Trophoblast cell (in vitro differentiated cells and primary cell): ENCODE measurements around the gene ZC3H10.

ENCODE experiments used
- DNase-seq, 2 donors: peaks; one replicate each; pipeline ENCODE4 v3.0.0-alpha.2; 2016
- H2AFZ ChIP-seq: 2 replicates; pipeline ENCODE4 v1.6.1; 2013; ENCODE audit warnings: low read length, moderate library complexity, mild to moderate bottlenecking; ENCODE audit not compliant: insufficient read depth, poor library complexity
- H2AK5ac ChIP-seq: 2 replicates; pipeline ENCODE4 v1.6.1; 2013; ENCODE audit warnings: mild to moderate bottlenecking, low read length
- H2BK120ac ChIP-seq: 2 replicates; pipeline ENCODE4 v1.6.1; 2013; ENCODE audit warnings: low read length, mild to moderate bottlenecking, moderate library complexity; ENCODE audit not compliant: insufficient read depth, poor library complexity
- H2BK12ac ChIP-seq: 2 replicates; pipeline ENCODE4 v1.6.1; 2013; ENCODE audit warnings: mild to moderate bottlenecking, low read length, moderate library complexity
- H2BK5ac ChIP-seq: 2 replicates; pipeline ENCODE4 v1.6.1; 2013; ENCODE audit warnings: low read length, low read depth, moderate library complexity, mild to moderate bottlenecking; ENCODE audit not compliant: poor library complexity
- H3K14ac ChIP-seq: 2 replicates; pipeline ENCODE4 v1.6.1; 2013; ENCODE audit warnings: mild to moderate bottlenecking, low read length
- H3K18ac ChIP-seq: 2 replicates; pipeline ENCODE4 v1.6.1; 2013; ENCODE audit warnings: mild to moderate bottlenecking, low read length
- H3K23ac ChIP-seq: 2 replicates; pipeline ENCODE4 v1.6.1; 2013; ENCODE audit warnings: low read length
- H3K27ac ChIP-seq: 2 replicates; pipeline ENCODE4 v1.5.1; 2013; ENCODE audit warnings: low read depth, mild to moderate bottlenecking, inconsistent platforms, low read length, moderate library complexity
- H3K27me3 ChIP-seq: 2 replicates; pipeline ENCODE4 v1.6.1; 2013; ENCODE audit warnings: inconsistent platforms, mild to moderate bottlenecking, low read length, moderate library complexity; ENCODE audit not compliant: insufficient read depth
- H3K36me3 ChIP-seq, 2 experiments: 1 replicate in 1 of 2; 2 replicates in 1 of 2; pipeline ENCODE4 v1.6.1; 2013; ENCODE audit warnings: low read length in 2 of 2, mild to moderate bottlenecking in 2 of 2, moderate library complexity in 1 of 2; ENCODE audit not compliant: insufficient read depth in 2 of 2, control insufficient read depth in 1 of 2
- H3K4ac ChIP-seq: 2 replicates; pipeline ENCODE4 v1.6.1; 2013; ENCODE audit warnings: low read depth, mild to moderate bottlenecking, low read length, moderate library complexity
- H3K4me1 ChIP-seq, 2 experiments: 1 replicate in 1 of 2; 2 replicates in 1 of 2; pipeline ENCODE4 v1.6.1; 2013; ENCODE audit warnings: low read length in 2 of 2, mild to moderate bottlenecking in 2 of 2, moderate library complexity in 1 of 2; ENCODE audit not compliant: insufficient read depth in 2 of 2, control insufficient read depth in 1 of 2
- H3K4me2 ChIP-seq: 2 replicates; pipeline ENCODE4 v1.6.1; 2013; ENCODE audit warnings: inconsistent platforms, mild to moderate bottlenecking, low read length, moderate library complexity
- H3K4me3 ChIP-seq: 2 replicates; pipeline ENCODE4 v1.5.1; 2013; ENCODE audit warnings: mild to moderate bottlenecking, low read depth, low read length, inconsistent platforms
- H3K79me1 ChIP-seq: one replicate; pipeline ENCODE4 v1.6.1; 2013; ENCODE audit warnings: low read length
- H3K79me2 ChIP-seq: 2 replicates; pipeline ENCODE4 v1.6.1; 2013; ENCODE audit warnings: low read length, mild to moderate bottlenecking; ENCODE audit not compliant: control insufficient read depth, insufficient read depth, poor library complexity
- H3K9ac ChIP-seq: 2 replicates; pipeline ENCODE4 v1.6.1; 2013; ENCODE audit warnings: mild to moderate bottlenecking, low read length
- H3K9me3 ChIP-seq: 2 replicates; pipeline ENCODE4 v1.6.1; 2013; ENCODE audit warnings: low read depth, mild to moderate bottlenecking, control low read depth, inconsistent platforms, low read length; ENCODE audit not compliant: insufficient read depth
- H4K12ac ChIP-seq: 2 replicates; pipeline ENCODE4 v1.6.1; 2013; ENCODE audit warnings: low read depth, mild to moderate bottlenecking, low read length, moderate library complexity
- H4K8ac ChIP-seq: 2 replicates; pipeline ENCODE4 v1.6.1; 2013; ENCODE audit warnings: low read depth, mild to moderate bottlenecking, low read length, moderate library complexity
- H4K91ac ChIP-seq: one replicate; pipeline ENCODE4 v1.6.1; 2013; ENCODE audit warnings: low read depth, mild to moderate bottlenecking, low read length, moderate library complexity
- WGBS: extraction: QIAGEN DNeasy Blood & Tissue Kit; methylation state at CpG from one replicate; pipeline ENCODE4 v1.1.7; 2013; ENCODE audit warnings: missing lambda C conversion rate; ENCODE audit not compliant: insufficient read length, insufficient coverage; ENCODE audit errors: extremely low coverage; 5-methylcytosine and 5-hydroxymethylcytosine counted together

Gene ZC3H10

DNA sequence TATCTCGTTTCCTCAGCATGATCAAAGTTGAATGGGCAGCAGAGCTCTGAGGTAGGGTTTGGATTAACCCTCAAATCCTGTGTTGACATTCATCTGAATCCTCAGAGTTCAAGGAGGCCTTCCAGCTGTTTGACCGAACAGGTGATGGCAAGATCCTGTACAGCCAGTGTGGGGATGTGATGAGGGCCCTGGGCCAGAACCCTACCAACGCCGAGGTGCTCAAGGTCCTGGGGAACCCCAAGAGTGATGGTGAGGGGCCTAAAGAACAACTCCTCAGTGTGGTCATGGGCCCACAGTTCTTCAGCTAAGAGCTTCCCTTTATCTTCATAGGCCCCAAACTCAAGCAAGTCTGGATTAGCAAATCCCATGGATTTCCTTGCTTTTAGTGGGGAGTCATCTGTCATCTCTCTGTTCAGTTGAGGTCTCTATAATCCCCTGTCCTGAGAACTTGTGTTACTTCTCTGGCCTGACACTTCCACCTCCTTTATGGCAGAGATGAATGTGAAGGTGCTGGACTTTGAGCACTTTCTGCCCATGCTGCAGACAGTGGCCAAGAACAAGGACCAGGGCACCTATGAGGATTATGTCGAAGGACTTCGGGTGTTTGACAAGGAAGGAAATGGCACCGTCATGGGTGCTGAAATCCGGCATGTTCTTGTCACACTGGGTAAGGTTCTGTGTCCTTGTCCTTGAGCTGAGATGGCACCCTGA lies 41.6 kb downstream of the ZC3H10 start:
- Histone ChIP-seq H3K23ac (no peak overlapping the region), H4K12ac (peak overlapping the region; percentile 41), H3K4ac (peak overlapping the region; percentile 100), H3K9me3 (peaks cover 4% of the 10 kb centered on the region), H2BK12ac (no peak overlapping the region), H3K18ac (no peak overlapping the region), H3K79me1 (peaks cover 15% of the 10 kb centered on the region), H3K14ac (peak overlapping the region; percentile 15), H2AFZ (no peak overlapping the region), H2BK120ac (no peak overlapping the region), H3K79me2 (peaks cover 19% of the 10 kb centered on the region), H2BK5ac (no peak overlapping the region), H3K4me3 (peak overlapping the region; percentile 96), H3K36me3 (peaks cover 52 to 61% of the 10 kb centered on the region in 2 experiments), H3K27me3 (no peaks in the 10 kb centered on the region), H2AK5ac (peak overlapping the region; percentile 15), H4K91ac (peak overlapping the region; percentile 22), H3K4me2 (peak overlapping the region; percentile 83), H3K9ac (peak overlapping the region; percentile 79), H3K27ac (peak overlapping the region; percentile 72), H3K4me1 (peaks cover 23 to 24% of the 10 kb centered on the region in 2 experiments), H4K8ac (no peak overlapping the region)
- no peak for DNase-seq
- WGBS: no CpG with 5 or more reads among the region's 8 CpGs

DNA sequence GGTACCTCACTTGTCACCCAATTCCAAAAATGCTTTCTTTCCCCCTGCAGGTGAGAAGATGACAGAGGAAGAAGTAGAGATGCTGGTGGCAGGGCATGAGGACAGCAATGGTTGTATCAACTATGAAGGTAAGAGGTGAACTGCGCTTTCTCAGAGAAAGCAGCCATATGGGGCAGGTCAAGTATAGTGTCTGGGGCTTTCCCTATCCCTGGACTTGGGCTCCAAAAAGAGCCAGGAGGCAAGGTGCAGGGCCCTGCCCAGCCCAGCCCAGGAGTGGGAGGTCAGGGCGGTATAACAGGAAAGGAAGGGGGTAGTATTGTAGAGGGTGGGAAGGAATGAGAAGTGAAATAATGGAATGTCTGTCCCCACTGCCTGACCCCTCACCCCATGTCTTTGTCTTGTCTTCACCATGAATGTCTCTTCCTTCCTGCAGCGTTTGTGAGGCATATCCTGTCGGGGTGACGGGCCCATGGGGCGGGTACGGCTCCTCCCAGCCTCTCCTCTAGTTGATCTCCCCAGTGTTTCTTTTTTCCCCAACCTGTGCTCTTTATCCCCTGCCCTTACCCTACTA lies 42.2 kb downstream of the ZC3H10 start:
- Histone ChIP-seq H3K4me1 (peaks cover 23 to 24% of the 10 kb centered on the region in 2 experiments), H3K14ac (no peak overlapping the region), H3K9ac (peak overlapping the region; percentile 79), H3K36me3 (peaks cover 52 to 61% of the 10 kb centered on the region in 2 experiments), H3K4me2 (peak overlapping the region; percentile 83), H4K91ac (no peak overlapping the region), H2BK120ac (no peak overlapping the region), H4K8ac (no peak overlapping the region), H3K4me3 (peak overlapping the region; percentile 50), H3K9me3 (peaks cover 4% of the 10 kb centered on the region), H2BK5ac (no peak overlapping the region), H3K23ac (no peak overlapping the region), H4K12ac (no peak overlapping the region), H3K27me3 (no peaks in the 10 kb centered on the region), H3K4ac (peak overlapping the region; percentile 9), H3K79me2 (peaks cover 19% of the 10 kb centered on the region), H3K27ac (peak overlapping the region; percentile 18), H3K79me1 (peaks cover 15% of the 10 kb centered on the region), H2BK12ac (no peak overlapping the region), H3K18ac (no peak overlapping the region), H2AK5ac (no peak overlapping the region), H2AFZ (no peak overlapping the region)
- peak; percentile 40 to 62 for DNase-seq
- WGBS: no CpG with 5 or more reads among the region's 7 CpGs

- H2BK12ac ChIP-seq: no peak overlapping the region
- H2AK5ac ChIP-seq: no peak overlapping the region
- H2AFZ ChIP-seq: no peak overlapping the region
- H2BK120ac ChIP-seq: no peak overlapping the region
- WGBS: no CpG with 5 or more reads among the region's 11 CpGs
- peaks cover 51 to 60% of the 10 kb centered on the region in 2 experiments for H3K36me3 ChIP-seq
- peak overlapping the region; percentile 83 for H3K4me2 ChIP-seq
- H3K79me1 ChIP-seq: peaks cover 15% of the 10 kb centered on the region
- peaks cover 4% of the 10 kb centered on the region for H3K9me3 ChIP-seq
- H4K8ac ChIP-seq: no peak overlapping the region
- peak overlapping the region; percentile 31 for H3K23ac ChIP-seq
- H2BK5ac ChIP-seq: no peak overlapping the region
- H3K18ac ChIP-seq: no peak overlapping the region
- peaks cover 23 to 24% of the 10 kb centered on the region in 2 experiments for H3K4me1 ChIP-seq
- H3K4me3 ChIP-seq: peak overlapping the region; percentile 56
- peak overlapping the region; percentile 2 for H3K4ac ChIP-seq
- H3K14ac ChIP-seq: no peak overlapping the region
- no peak overlapping the region for H4K91ac ChIP-seq
- no peak overlapping the region for H4K12ac ChIP-seq
- no peak for DNase-seq
- peak overlapping the region; percentile 26 for H3K9ac ChIP-seq
- H3K27ac ChIP-seq: peak overlapping the region; percentile 14
- H3K79me2 ChIP-seq: peaks cover 19% of the 10 kb centered on the region
- no peaks in the 10 kb centered on the region for H3K27me3 ChIP-seq
Measured at GRCh38 chr12:56160894-56161689, 43.0 kb downstream of the ZC3H10 start.

GRCh38 chr12:56161690-56162351 lies 43.8 kb downstream of the ZC3H10 start:
- H3K4me1 ChIP-seq: peaks cover 23 to 24% of the 10 kb centered on the region in 2 experiments

More at GRCh38 chr12:56161690-56162351, 43.8 kb downstream of the ZC3H10 start:
- no peak overlapping the region for H2AFZ ChIP-seq
- no peak overlapping the region for H3K14ac ChIP-seq
- peak overlapping the region; percentile 83 for H3K4me2 ChIP-seq
- peaks cover 15% of the 10 kb centered on the region for H3K79me1 ChIP-seq
- H2AK5ac ChIP-seq: no peak overlapping the region
- H4K12ac ChIP-seq: no peak overlapping the region
- H4K91ac ChIP-seq: no peak overlapping the region
- no peak overlapping the region for H2BK12ac ChIP-seq
- no peak overlapping the region for H3K9ac ChIP-seq
- no peak overlapping the region for H3K23ac ChIP-seq
- H3K79me2 ChIP-seq: peaks cover 19% of the 10 kb centered on the region
- WGBS: no CpG with 5 or more reads among the region's 10 CpGs
- H3K27me3 ChIP-seq: no peaks in the 10 kb centered on the region
- H2BK5ac ChIP-seq: no peak overlapping the region
- H3K18ac ChIP-seq: no peak overlapping the region
- peak in 1 of 2 donors; percentile 48 for DNase-seq
- H4K8ac ChIP-seq: no peak overlapping the region
- no peak overlapping the region for H2BK120ac ChIP-seq
- H3K4ac ChIP-seq: no peak overlapping the region
- no peak overlapping the region for H3K4me3 ChIP-seq
- no peak overlapping the region for H3K27ac ChIP-seq
- H3K9me3 ChIP-seq: peaks cover 4% of the 10 kb centered on the region
- H3K36me3 ChIP-seq: peaks cover 57 to 60% of the 10 kb centered on the region in 2 experiments
